Activated CD8-positive, alpha-beta memory T cell treated with anti-CD3 and anti-CD28 coated beads for 1 hour (primary cell): Measurements from ENCODE around the gene RGS2.

Experiments
- DNase-seq, 2 donors: peaks; one replicate each; pipeline ENCODE4 v3.0.0-alpha.2; 2020; ENCODE audit warnings: low read depth in 1 of 2; ENCODE audit errors: extremely low read depth in 1 of 2

Gene RGS2

GRCh38 chr1:192826791-192827546 is 18.1 kb downstream of the RGS2 start:
- no peak for DNase-seq

- DNase-seq, result no peak
Measured at GRCh38 chr1:192830595-192831246, 21.9 kb downstream of the RGS2 start.

GRCh38 chr1:192831706-192832355 is 23.0 kb downstream of the RGS2 start:
- no peak for DNase-seq

- no peak for DNase-seq
Measured at GRCh38 chr1:192832492-192832891, 23.7 kb downstream of the RGS2 start.

- DNase-seq, result no peak
Measured at GRCh38 chr1:192835116-192835515, 26.3 kb downstream of the RGS2 start.

GRCh38 chr1:192839162-192840066 is 30.6 kb downstream of the RGS2 start:
- DNase-seq, result no peak

- DNase-seq, result no peak
Measured at GRCh38 chr1:192844360-192844759, 35.5 kb downstream of the RGS2 start.

GRCh38 chr1:192846950-192847349 is 38.1 kb downstream of the RGS2 start:
- no peak for DNase-seq

GRCh38 chr1:192849011-192849410 is 40.2 kb downstream of the RGS2 start:
- no peak for DNase-seq

- DNase-seq, result no peak
Measured at GRCh38 chr1:192849442-192849841, 40.6 kb downstream of the RGS2 start.

- DNase-seq, result no peak
Measured at GRCh38 chr1:192852001-192852947, 43.4 kb downstream of the RGS2 start.

GRCh38 chr1:192858456-192858855 is 49.6 kb downstream of the RGS2 start:
- no peak for DNase-seq

- no peak for DNase-seq
Measured at GRCh38 chr1:192859808-192860207, 51.0 kb downstream of the RGS2 start.

- DNase-seq, result no peak
Measured at GRCh38 chr1:192860478-192861185, 51.8 kb downstream of the RGS2 start.

GRCh38 chr1:192861860-192862259 is 53.0 kb downstream of the RGS2 start:
- no peak for DNase-seq
